ENCODE results near the gene MYO9A.
"Not testable (repeated sequence)": the region's sequence is repeated elsewhere in the genome, so short reads cannot be mapped to it uniquely, and the experiment has no call there.

The MYO9A gene

DNA sequence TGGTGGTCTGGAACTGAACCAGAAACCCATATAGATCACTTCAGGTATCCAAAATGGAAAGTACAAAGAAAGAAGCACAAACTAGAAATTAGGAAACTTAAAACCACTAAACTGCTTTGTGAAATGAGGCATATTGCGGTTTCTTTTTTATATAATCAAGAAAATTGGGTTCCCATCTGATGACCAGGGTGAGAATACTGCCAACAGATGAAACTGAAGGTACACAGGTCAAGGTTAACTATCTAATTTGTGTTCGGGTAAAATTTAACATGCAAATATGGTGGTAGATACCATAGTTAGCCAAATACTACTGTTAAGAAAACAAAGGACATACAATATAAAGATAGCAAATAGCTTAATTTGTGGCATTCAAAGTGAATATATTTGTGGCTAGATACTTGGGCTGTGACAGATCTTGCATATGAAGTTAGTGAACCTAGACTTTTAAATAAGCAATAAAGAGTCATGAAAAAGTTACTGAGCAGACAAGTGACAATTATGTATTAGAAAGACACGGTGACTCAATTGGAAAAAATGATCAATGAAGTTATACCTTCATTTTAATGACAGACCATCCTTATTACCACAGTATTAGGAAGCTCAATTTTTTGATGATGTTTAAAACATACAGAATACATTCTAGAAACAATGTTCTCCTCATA, 180.2 kb downstream of the MYO9A start:
- DNase-seq = no peak

GRCh38 chr15:71934446-71934845, 183.5 kb downstream of the MYO9A start:
- DNase-seq = no peak

DNA sequence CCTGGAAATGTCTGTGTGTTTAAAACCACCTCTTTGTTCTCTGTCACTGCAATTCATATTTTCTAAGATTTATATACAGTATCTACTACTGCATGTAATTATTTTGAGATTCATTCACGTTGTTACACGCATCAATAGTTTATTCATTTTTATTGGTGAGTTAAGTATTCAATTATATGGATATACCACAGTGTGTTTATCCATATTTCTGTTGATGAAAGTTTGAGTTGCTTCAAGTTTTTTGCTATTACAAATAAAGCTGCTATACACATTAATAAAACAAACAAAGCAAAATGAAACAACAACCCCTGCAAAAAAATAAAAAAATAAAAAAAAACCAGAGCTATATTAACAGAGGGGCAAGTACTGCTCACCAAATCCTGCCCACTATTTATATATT, 185.3 kb downstream of the MYO9A start:
- no peak for DNase-seq

DNA sequence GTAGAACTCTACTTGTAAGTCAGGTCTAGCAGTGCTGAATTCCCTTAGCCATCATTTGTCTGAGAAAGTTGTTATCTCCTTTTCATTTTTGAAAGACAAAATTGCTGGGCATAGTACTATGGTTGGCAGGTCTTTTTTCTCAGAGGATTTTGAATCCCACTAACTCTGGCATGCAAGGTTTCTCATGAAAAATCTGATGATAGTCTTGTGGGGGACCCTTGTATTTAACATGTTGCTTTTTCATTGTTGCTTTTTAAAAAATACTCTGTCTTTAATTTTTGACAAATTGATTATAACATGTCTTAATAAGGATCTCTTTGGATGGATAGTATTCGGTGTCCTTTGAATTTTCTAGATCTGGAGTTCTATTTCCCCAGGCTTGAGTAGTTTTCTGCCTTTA, 186.7 kb downstream of the MYO9A start:
- DNase-seq = no peak

DNA sequence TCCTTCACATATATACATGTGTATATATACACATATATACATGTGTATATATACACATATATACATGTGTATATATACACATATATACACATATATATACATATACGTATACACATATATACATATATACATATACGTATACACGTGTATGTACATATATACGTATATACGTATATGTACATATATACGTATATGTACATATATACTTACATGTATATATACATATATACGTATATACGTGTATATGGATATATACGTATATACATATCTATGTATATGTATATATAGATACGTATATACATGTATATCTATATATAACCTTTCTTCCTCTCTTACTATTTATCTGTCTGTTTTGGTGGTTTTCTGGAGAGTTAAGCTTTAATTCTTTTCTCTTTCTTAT, 192.8 kb downstream of the MYO9A start:
- DNase-seq = no peak

DNA sequence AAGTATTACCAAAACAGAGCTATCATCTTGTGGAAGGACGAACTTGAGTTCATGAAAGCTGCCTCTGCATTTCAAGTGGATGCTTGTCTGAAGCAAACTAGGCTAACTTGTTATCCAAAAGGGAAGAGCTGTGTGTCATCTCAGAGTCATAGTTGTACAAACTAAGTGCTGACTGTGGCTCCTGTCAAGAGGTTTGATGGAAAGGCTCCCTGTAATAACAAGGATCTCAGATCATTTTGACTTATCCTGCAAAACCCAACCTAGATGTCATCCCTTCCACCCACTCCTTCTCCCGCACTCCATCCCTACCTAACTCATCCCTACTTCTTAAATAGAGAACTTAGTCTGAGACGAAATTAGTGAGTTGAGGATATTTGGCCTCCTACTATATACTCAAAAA, 196.8 kb downstream of the MYO9A start:
- no peak for DNase-seq

GRCh38 chr15:71920573-71920972, 197.4 kb downstream of the MYO9A start:
- DNase-seq = no peak

- no peak for DNase-seq
These were observed 201.1 kb downstream of the MYO9A start for GRCh38 chr15:71916834-71917233.

DNA sequence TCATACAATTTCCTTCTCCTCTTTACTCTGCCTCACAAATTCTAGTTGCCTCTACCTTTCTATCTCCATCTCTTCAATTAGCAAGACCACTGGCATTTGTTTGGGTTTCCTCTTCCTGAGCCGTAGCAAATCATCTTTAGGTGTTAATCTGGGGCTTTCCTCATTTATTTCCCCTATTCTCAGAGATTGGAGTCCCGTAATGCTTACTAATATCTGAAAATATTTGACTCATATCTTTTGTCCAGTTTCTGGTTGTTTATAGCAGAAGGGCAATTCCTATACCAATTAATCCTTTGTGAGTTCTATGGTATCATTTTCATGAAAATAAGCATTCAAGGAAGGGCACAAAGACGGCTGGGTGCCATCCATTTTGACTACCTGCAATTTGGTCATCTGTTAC, 203.9 kb downstream of the MYO9A start:
- DNase-seq = no peak

DNA sequence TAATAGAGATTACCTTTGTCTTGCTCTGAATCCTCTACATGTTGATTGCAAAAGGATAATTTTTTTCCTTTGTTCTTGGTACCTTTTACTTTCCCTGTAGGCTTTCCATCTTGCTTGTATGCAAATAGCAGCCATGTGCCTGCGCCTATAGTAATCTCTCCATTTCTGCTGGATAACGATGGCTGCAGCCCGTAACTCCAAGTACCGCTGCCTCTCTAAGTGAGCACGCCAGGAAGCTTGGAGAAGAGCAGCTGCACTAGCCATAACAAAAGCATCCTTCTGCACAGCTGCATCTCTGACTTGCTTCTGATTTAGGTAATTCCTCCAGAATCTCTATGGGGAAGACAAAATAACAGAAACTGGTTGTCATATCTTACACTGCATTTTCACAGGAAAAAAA, 218.3 kb downstream of the MYO9A start:
- DNase-seq = no peak

GRCh38 chr15:71893691-71894090, 224.3 kb downstream of the MYO9A start:
- no peak for DNase-seq

DNA sequence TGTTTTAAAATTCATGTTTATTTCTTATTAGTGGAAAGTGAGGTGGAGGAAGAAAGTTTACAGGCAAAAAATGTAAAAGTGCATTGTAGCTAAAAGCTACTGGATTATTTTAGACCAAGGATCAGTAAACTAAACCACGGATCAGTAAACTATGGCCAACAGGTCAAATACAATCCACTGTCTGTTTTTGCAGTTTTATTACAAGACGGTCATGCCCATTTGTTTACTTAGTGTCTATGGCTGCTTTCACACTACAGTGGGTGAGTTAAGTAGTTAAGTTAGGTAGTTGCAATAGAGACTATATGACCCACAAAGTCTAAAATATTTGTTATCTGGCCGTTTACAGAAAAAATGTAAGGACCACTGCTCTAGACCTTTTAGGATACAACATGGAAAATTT, 225.6 kb downstream of the MYO9A start:
- no peak for DNase-seq

DNA sequence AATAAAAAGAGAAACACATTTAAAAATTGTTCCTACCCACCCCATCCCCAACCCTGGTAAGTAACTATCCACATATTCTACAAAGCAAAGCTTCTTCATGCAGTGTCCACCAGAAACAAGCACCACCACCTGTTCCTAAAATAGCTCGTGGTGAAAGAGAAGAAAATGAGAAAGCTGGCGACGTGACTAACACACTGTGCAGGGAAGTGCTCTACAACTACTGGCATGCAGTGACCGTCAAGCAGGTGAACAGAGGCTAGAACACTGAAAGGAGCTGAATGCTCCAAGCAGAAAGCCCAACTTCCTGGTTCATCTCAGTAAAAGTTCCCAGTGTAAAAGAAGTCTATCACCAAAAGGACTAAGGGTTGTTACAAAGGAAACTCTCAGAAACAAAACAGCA, 226.9 kb downstream of the MYO9A start:
- no peak for DNase-seq

DNA sequence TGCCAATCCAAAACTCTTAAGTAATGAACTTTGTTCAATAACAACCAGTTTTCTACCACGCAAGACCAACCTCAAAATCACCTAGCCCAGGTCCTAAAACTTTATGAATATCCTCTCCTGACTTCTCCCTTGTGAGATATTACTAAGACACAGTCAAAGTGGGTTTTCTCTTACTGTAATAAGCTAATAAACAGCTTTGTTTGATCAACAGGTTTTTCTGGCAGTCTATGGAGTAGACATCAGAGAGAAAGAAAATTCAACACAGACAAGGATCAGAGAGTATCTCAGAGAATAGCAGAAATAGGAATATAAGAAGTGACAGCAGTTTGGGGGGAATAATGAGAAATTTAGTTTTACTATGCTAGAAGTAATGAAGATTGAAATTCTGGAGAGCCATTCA, 228.0 kb downstream of the MYO9A start:
- DNase-seq = no peak

- no peak for DNase-seq
These were observed 228.6 kb downstream of the MYO9A start for GRCh38 chr15:71889385-71889784.

GRCh38 chr15:71888797-71889196, 229.2 kb downstream of the MYO9A start:
- DNase-seq = no peak

- no peak for DNase-seq
These were observed 232.6 kb downstream of the MYO9A start for GRCh38 chr15:71885390-71885789.

- no peak for DNase-seq
These were observed 234.5 kb downstream of the MYO9A start for GRCh38 chr15:71883447-71883846.

- no peak for DNase-seq
These were observed 237.7 kb downstream of the MYO9A start for GRCh38 chr15:71880276-71880675.

GRCh38 chr15:71874245-71874644, 243.7 kb downstream of the MYO9A start:
- DNase-seq = no peak

- not testable (repeated sequence) for DNase-seq
These were observed 259.7 kb downstream of the MYO9A start for GRCh38 chr15:71858232-71858631.

DNA sequence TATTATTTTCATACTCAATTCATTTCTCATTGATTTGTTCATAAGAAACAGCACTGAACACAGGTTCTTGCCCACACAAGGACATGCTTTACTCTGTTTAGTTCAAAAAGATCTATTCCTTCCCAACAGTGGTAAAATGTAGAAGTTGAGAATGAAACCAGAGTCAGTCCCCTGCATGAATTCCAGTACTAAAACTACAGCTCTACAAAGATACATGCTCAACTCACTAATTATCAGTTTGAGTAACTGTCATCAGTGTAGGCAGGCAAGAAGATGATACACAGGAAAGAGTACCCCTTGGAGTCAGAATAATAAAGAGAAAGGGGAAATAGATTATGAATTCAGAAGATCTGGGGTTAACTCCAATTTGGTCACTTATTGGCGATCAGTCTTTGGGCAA, 264.4 kb downstream of the MYO9A start:
- DNase-seq = no peak

DNA sequence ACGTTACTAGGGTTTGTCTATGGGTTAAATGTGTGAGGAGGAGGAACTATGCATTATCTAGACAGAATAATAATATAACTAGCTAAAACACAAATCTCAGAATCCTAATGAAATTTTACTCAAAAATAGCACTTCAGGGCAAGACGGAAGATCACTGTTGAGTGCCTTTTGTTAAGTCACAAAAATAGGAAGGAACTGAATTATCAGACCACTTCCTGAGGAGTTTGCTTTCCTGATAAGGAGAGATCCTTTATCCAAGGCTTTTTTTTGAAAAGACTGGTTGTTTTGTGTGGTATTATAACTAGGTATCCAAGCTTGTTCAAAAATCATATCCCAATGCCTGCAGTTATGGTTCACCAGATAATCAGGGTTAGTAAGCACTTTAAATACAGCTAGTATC, 273.0 kb downstream of the MYO9A start:
- DNase-seq = no peak

DNA sequence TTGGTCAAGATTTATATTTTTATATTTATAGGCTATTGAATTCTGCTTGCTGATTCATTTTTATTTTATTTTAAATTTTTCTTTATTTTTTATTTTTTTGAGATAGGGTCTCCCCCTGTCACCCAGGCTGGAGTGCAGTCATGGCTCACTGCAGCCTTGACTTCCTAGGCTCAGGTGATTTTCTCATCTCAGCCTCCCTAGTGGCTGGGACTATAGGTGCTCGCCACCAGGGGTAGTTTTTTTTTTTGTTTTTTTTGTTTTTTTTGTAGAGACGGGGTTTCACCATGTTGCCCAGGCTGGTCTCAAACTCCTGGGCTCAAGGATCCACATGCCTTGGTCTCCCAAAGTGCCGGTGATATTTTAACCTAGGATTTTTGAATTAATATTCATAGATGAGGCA, 276.4 kb downstream of the MYO9A start:
- no peak for DNase-seq

DNA sequence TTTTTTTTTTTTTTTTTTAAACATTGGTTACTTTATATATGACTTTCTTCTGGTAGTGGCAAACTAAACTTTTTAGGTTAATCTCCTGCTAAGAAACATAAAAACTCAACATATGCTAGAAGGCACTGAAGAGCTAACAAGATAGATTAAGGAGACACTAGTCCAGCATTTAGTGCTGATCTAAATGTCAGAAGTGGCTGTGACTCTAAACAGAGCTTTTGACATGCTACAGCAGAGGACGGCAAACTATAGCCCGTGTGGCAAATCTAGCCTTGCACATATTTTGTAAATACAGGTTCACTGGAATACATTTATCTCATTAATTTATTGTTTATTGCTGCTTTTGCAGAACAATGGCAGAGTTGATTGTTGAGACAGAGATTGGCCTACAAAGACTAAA, 287.0 kb downstream of the MYO9A start:
- no peak for DNase-seq

GRCh38 chr15:71826196-71826595, 291.8 kb downstream of the MYO9A start:
- DNase-seq = no peak
